NT2/D1 (cell line): ENCODE measurements around the gene MAPK6.

Experiments
- YY1 ChIP-seq: IDR thresholded peaks from 2 replicates; pipeline ENCODE4 v1.6.1; 2011; ENCODE audit not compliant: insufficient read length, insufficient read depth
- ZNF274 ChIP-seq: IDR thresholded peaks from 2 replicates; pipeline ENCODE4 v1.6.1; 2011; ENCODE audit warnings: mild to moderate bottlenecking, low read depth, low read length

GRCh38 chr15:52078876-52079700 is 60.1 kb downstream of the MAPK6 start:
- TF ChIP-seq ZNF274 (no peak), YY1 (no peak)
